ENCODE measurements around the gene PNPLA2. TPM values are rescaled to one million over a fixed set of nuclear protein-coding genes. Genes with fewer than 3 reads are reported as not detected.

The PNPLA2 gene
- total RNA-seq, 1 donor from 2014 or later = 34.7 TPM

- TF ChIP-seq CTCF (conservative IDR thresholded peaks at IDR 0.05; ENCODE audit: low read depth, low read length) = no peak
- H3K4me3 ChIP-seq (ENCODE audit: low read depth, low read length) = peak overlapping the region; percentile 88
- no peak for DNase-seq (ENCODE audit: low read depth)
These were observed 3.0 kb downstream of the PNPLA2 start for GRCh38 chr11:821512-822371.

GRCh38 chr11:823441-824291, 5.0 kb downstream of the PNPLA2 start:
- DNase-seq (ENCODE audit: low read depth) = no peak
- no peak overlapping the region for H3K4me3 ChIP-seq (ENCODE audit: low read depth, low read length)
- no peak for TF ChIP-seq CTCF (conservative IDR thresholded peaks at IDR 0.05; ENCODE audit: low read depth, low read length)

- no peak for DNase-seq (ENCODE audit: low read depth)
- H3K4me3 ChIP-seq (ENCODE audit: low read depth, low read length) = no peak overlapping the region
- TF ChIP-seq CTCF (conservative IDR thresholded peaks at IDR 0.05; ENCODE audit: low read depth, low read length) = no peak
These were observed 5.7 kb downstream of the PNPLA2 start for GRCh38 chr11:824292-824880.

GRCh38 chr11:824942-825341, 6.2 kb downstream of the PNPLA2 start:
- DNase-seq (ENCODE audit: low read depth) = no peak

GRCh38 chr11:825366-826226, 6.9 kb downstream of the PNPLA2 start:
- no peak for TF ChIP-seq CTCF (conservative IDR thresholded peaks at IDR 0.05; ENCODE audit: low read depth, low read length)

More at GRCh38 chr11:824942-825341, 6.2 kb downstream of the PNPLA2 start:
- no peak overlapping the region for H3K4me3 ChIP-seq (ENCODE audit: low read depth, low read length)
- no peak for TF ChIP-seq CTCF (conservative IDR thresholded peaks at IDR 0.05; ENCODE audit: low read depth, low read length)

GRCh38 chr11:826227-826621, 7.5 kb downstream of the PNPLA2 start:
- no peak for DNase-seq (ENCODE audit: low read depth)
- H3K4me3 ChIP-seq (ENCODE audit: low read depth, low read length) = no peak overlapping the region
- no peak for TF ChIP-seq CTCF (conservative IDR thresholded peaks at IDR 0.05; ENCODE audit: low read depth, low read length)

More at GRCh38 chr11:825366-826226, 6.9 kb downstream of the PNPLA2 start:
- no peak for DNase-seq (ENCODE audit: low read depth)
- H3K4me3 ChIP-seq (ENCODE audit: low read depth, low read length) = no peak overlapping the region

Measured in epithelial cell of proximal tubule (primary cell).